ENCODE results near the gene PCBP3. TPM values are rescaled to one million over a fixed set of nuclear protein-coding genes. Genes with fewer than 3 reads are reported as not detected.

The PCBP3 gene
- polyA plus RNA-seq, 1 donor from 2014 or later: 1.7 TPM

DNA sequence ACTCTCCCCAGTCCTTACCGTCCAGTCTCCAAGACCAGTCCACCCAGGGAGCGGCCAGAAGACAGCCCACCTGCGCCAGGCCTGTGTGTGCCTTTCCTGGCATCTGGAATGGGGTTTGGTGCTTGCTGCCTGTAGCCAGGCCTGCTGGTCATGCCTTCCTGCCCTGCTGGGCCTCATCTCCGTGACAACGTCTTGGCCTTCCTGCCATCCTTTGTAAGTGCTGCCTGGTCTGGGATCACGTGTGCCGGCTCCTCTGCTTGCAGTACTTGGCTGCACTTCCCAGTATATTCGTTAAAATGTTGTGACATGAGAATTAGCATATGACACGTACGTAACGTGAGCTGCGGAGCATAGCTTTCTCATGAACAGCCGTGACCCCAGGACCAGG lies 192.7 kb downstream of the PCBP3 start:
- Histone ChIP-seq H3K36me3 (ENCODE audit: insufficient read depth, low read length) (no peaks in the 10 kb centered on the region), H3K9me2 (ENCODE audit: insufficient read depth, low read length) (no peaks in the 10 kb centered on the region), H3F3A (ENCODE audit: insufficient read depth, low read length, poor library complexity, severe bottlenecking) (no peaks in the 10 kb centered on the region), H3K27ac (ENCODE audit: low read length) (no peak overlapping the region), H3K9ac (ENCODE audit: low read length) (no peak overlapping the region), H4K20me1 (ENCODE audit: insufficient read depth) (no peaks in the 10 kb centered on the region), H3K9me3 (ENCODE audit: low read length) (no peaks in the 10 kb centered on the region), H3K27me3 (ENCODE audit: insufficient read depth, low read depth, low read length) (no peaks in the 10 kb centered on the region), H3K79me2 (replicated peaks; ENCODE audit: insufficient read depth, low read length) (no peaks in the 10 kb centered on the region), H2AFZ (ENCODE audit: low read depth, low read length) (no peak overlapping the region), H3K4me2 (ENCODE audit: low read length) (no peak overlapping the region), H3K4me3 (ENCODE audit: low read length) (no peak overlapping the region)
- TF ChIP-seq EP300 (conservative IDR thresholded peaks at IDR 0.05; ENCODE audit: poor library complexity, severe bottlenecking): no peak
- TF ChIP-seq, protein P1, sequence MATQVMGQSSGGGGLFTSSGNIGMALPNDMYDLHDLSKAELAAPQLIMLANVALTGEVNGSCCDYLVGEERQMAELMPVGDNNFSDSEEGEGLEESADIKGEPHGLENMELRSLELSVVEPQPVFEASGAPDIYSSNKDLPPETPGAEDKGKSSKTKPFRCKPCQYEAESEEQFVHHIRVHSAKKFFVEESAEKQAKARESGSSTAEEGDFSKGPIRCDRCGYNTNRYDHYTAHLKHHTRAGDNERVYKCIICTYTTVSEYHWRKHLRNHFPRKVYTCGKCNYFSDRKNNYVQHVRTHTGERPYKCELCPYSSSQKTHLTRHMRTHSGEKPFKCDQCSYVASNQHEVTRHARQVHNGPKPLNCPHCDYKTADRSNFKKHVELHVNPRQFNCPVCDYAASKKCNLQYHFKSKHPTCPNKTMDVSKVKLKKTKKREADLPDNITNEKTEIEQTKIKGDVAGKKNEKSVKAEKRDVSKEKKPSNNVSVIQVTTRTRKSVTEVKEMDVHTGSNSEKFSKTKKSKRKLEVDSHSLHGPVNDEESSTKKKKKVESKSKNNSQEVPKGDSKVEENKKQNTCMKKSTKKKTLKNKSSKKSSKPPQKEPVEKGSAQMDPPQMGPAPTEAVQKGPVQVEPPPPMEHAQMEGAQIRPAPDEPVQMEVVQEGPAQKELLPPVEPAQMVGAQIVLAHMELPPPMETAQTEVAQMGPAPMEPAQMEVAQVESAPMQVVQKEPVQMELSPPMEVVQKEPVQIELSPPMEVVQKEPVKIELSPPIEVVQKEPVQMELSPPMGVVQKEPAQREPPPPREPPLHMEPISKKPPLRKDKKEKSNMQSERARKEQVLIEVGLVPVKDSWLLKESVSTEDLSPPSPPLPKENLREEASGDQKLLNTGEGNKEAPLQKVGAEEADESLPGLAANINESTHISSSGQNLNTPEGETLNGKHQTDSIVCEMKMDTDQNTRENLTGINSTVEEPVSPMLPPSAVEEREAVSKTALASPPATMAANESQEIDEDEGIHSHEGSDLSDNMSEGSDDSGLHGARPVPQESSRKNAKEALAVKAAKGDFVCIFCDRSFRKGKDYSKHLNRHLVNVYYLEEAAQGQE (IDR thresholded peaks at IDR 0.05; ENCODE audit: borderline replicate concordance): no peak
- no peak for TF ChIP-seq POLR2AphosphoS5 (IDR thresholded peaks at IDR 0.05)
- no peak for TF ChIP-seq RAD21 (conservative IDR thresholded peaks at IDR 0.05)
- TF ChIP-seq MXI1 (conservative IDR thresholded peaks at IDR 0.05; ENCODE audit: poor library complexity, severe bottlenecking): no peak
- TF ChIP-seq TAF1 (IDR thresholded peaks at IDR 0.05; ENCODE audit: low read depth): no peak
- TF ChIP-seq SMC3 (conservative IDR thresholded peaks at IDR 0.05; ENCODE audit: poor library complexity): no peak
- TF ChIP-seq EZH2 (IDR thresholded peaks at IDR 0.05; ENCODE audit: borderline replicate concordance, insufficient read depth, low read length, poor library complexity, severe bottlenecking): no peak
- TF ChIP-seq, protein P2, sequence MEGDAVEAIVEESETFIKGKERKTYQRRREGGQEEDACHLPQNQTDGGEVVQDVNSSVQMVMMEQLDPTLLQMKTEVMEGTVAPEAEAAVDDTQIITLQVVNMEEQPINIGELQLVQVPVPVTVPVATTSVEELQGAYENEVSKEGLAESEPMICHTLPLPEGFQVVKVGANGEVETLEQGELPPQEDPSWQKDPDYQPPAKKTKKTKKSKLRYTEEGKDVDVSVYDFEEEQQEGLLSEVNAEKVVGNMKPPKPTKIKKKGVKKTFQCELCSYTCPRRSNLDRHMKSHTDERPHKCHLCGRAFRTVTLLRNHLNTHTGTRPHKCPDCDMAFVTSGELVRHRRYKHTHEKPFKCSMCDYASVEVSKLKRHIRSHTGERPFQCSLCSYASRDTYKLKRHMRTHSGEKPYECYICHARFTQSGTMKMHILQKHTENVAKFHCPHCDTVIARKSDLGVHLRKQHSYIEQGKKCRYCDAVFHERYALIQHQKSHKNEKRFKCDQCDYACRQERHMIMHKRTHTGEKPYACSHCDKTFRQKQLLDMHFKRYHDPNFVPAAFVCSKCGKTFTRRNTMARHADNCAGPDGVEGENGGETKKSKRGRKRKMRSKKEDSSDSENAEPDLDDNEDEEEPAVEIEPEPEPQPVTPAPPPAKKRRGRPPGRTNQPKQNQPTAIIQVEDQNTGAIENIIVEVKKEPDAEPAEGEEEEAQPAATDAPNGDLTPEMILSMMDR (IDR thresholded peaks at IDR 0.05; ENCODE audit: poor library complexity, severe bottlenecking): no peak

DNA sequence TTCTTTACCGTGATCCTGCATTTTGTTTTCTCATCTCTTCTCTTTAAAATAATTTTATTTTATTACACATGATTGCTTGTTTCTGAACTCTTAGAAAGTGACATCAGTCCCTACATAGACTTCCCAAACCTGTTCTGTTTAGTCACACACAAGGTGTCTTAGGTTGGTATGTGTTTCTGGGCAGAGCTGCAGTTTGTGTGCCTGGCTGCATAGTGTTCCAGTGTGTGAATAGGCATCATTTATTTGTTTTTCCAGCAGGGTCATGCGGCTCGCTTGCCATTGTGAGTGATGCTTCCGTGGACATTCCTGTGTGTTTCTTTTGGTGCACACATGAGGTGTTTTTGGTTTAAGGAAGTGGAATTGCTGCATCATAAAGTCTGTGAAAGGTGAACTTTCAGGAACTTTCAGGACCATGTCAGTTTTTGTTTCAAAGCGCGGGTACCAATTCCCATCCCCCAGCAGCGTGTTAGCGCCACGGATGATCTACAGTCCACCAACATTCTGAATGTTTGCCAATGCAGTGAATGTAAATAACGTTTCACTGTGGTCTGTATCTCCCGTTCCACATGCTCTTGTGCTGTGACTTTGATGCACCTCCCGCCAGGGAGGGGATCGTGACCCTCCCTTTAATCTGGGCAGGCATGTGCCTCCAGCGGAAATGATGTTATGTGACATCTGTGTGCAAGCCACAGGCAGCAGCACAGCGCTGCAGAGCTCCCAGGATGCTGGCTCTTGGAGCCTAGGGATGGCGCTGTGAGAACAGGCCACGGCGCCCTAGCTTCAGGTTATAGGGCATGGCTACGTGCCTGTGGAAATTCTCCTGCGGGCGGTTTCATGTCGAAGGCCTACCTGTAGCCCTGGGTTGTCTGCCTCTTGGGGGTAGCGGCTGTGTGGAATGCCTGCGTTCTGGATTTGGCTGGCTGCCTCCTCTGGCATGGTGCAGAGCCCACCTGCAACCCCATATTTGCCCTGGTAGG lies 193.5 kb downstream of the PCBP3 start:
- Histone ChIP-seq H3K27me3 (ENCODE audit: insufficient read depth, low read depth, low read length) (no peaks in the 10 kb centered on the region), H3K4me2 (ENCODE audit: low read length) (no peak overlapping the region), H3K36me3 (ENCODE audit: insufficient read depth, low read length) (no peaks in the 10 kb centered on the region), H4K20me1 (ENCODE audit: insufficient read depth) (no peaks in the 10 kb centered on the region), H3K79me2 (replicated peaks; ENCODE audit: insufficient read depth, low read length) (no peaks in the 10 kb centered on the region), H3K4me3 (ENCODE audit: low read length) (no peak overlapping the region), H2AFZ (ENCODE audit: low read depth, low read length) (no peak overlapping the region), H3K9ac (ENCODE audit: low read length) (no peak overlapping the region), H3K27ac (ENCODE audit: low read length) (no peak overlapping the region), H3K9me3 (ENCODE audit: low read length) (no peaks in the 10 kb centered on the region), H3K9me2 (ENCODE audit: insufficient read depth, low read length) (no peaks in the 10 kb centered on the region), H3F3A (ENCODE audit: insufficient read depth, low read length, poor library complexity, severe bottlenecking) (no peaks in the 10 kb centered on the region)
- TF ChIP-seq, protein P2 (IDR thresholded peaks at IDR 0.05; ENCODE audit: poor library complexity, severe bottlenecking): no peak
- no peak for TF ChIP-seq RAD21 (conservative IDR thresholded peaks at IDR 0.05)
- no peak for TF ChIP-seq SMC3 (conservative IDR thresholded peaks at IDR 0.05; ENCODE audit: poor library complexity)
- TF ChIP-seq, protein P1 (IDR thresholded peaks at IDR 0.05; ENCODE audit: borderline replicate concordance): no peak
- no peak for TF ChIP-seq EZH2 (IDR thresholded peaks at IDR 0.05; ENCODE audit: borderline replicate concordance, insufficient read depth, low read length, poor library complexity, severe bottlenecking)

Measured in neural cell (in vitro differentiated cells).